GM08714 (cell line): ENCODE data around the gene CD248.

Source experiments
- H3K4me3 ChIP-seq: fragments of 200-500 bp; sonication (Bioruptor generic); 2 replicates; pipeline ENCODE4 v1.5.1; 2014; ENCODE audit warnings: mild to moderate bottlenecking, low read length, inconsistent platforms
- ZNF274 ChIP-seq: IDR thresholded peaks from 2 replicates; pipeline ENCODE4 v1.6.1; 2012; ENCODE audit warnings: mild to moderate bottlenecking, low read depth, low read length

Gene CD248

GRCh38 chr11:66337103-66337899, 20.5 kb upstream of the CD248 start:
- TF ChIP-seq ZNF274: no peak
- no peak overlapping the region for H3K4me3 ChIP-seq

GRCh38 chr11:66336234-66337102, 19.6 kb upstream of the CD248 start, which contains the start of gene RIN1:
Gene RIN1 (minus strand): TSS chr11:66336434. CDS start chr11:66336402, 32 bp downstream.
- TF ChIP-seq ZNF274: no peak
- no peak within 1 kb of the TSS for H3K4me3 ChIP-seq

GRCh38 chr11:66335531-66336233, 18.8 kb upstream of the CD248 start:
- TF ChIP-seq ZNF274: no peak
- no peak overlapping the region for H3K4me3 ChIP-seq

- TF ChIP-seq ZNF274: no peak
- no peak overlapping the region for H3K4me3 ChIP-seq
These were observed 18.0 kb upstream of the CD248 start for GRCh38 chr11:66334605-66335442.

- TF ChIP-seq ZNF274: no peak
- no peak overlapping the region for H3K4me3 ChIP-seq
These were observed 17.2 kb upstream of the CD248 start for GRCh38 chr11:66333896-66334604.

- no peak overlapping the region for H3K4me3 ChIP-seq
- TF ChIP-seq ZNF274: no peak
These were observed 16.5 kb upstream of the CD248 start for GRCh38 chr11:66333220-66333877.

GRCh38 chr11:66332371-66333219, 15.8 kb upstream of the CD248 start:
- no peak overlapping the region for H3K4me3 ChIP-seq
- no peak for TF ChIP-seq ZNF274

- TF ChIP-seq ZNF274: no peak
- no peak overlapping the region for H3K4me3 ChIP-seq
These were observed 14.9 kb upstream of the CD248 start for GRCh38 chr11:66331542-66332370.

GRCh38 chr11:66330931-66331330, 14.1 kb upstream of the CD248 start:
- no peak for TF ChIP-seq ZNF274
- no peak overlapping the region for H3K4me3 ChIP-seq

- TF ChIP-seq ZNF274: no peak
- H3K4me3 ChIP-seq: no peak overlapping the region
These were observed 12.4 kb upstream of the CD248 start for GRCh38 chr11:66329165-66329673.
